Ishikawa (cell line): ENCODE data around the gene ZNF197.

ENCODE experiments used
- CEBPB ChIP-seq: IDR thresholded peaks from 2 replicates; pipeline ENCODE4 v1.6.1; 2012
- EGR1 ChIP-seq: IDR thresholded peaks from 2 replicates; pipeline ENCODE4 v1.6.1; 2012
- TCF12 ChIP-seq: IDR thresholded peaks from 2 replicates; pipeline ENCODE4 v1.6.1; 2012; ENCODE audit warnings: low read depth
- TF ChIP-seq, protein P1 (sequence below): IDR thresholded peaks from 2 replicates; pipeline ENCODE4 v1.6.1; 2012; ENCODE audit warnings: low read depth, mild to moderate bottlenecking

DNA sequence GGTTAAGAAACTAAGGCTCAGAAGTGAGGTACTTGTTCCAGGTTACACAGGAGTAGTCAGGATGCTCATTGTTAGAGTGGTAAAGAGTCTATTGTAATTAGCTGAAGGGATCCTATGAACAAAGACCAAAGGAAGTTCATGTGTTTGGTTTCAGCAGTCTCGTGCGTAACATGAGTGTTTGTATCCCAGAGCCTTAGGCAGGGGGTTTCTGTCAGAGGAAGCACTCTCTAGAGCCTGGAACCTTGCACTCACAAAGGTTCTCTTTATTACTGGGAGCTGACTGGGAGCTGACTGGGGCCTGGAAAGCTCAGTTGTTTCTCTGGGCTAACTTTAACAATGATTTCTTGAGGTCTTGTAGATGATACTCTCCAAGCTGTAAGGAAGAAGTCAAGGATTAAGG is 3.9 kb downstream of the ZNF197 start:
- no peak for TF ChIP-seq TCF12
- TF ChIP-seq, protein P1, sequence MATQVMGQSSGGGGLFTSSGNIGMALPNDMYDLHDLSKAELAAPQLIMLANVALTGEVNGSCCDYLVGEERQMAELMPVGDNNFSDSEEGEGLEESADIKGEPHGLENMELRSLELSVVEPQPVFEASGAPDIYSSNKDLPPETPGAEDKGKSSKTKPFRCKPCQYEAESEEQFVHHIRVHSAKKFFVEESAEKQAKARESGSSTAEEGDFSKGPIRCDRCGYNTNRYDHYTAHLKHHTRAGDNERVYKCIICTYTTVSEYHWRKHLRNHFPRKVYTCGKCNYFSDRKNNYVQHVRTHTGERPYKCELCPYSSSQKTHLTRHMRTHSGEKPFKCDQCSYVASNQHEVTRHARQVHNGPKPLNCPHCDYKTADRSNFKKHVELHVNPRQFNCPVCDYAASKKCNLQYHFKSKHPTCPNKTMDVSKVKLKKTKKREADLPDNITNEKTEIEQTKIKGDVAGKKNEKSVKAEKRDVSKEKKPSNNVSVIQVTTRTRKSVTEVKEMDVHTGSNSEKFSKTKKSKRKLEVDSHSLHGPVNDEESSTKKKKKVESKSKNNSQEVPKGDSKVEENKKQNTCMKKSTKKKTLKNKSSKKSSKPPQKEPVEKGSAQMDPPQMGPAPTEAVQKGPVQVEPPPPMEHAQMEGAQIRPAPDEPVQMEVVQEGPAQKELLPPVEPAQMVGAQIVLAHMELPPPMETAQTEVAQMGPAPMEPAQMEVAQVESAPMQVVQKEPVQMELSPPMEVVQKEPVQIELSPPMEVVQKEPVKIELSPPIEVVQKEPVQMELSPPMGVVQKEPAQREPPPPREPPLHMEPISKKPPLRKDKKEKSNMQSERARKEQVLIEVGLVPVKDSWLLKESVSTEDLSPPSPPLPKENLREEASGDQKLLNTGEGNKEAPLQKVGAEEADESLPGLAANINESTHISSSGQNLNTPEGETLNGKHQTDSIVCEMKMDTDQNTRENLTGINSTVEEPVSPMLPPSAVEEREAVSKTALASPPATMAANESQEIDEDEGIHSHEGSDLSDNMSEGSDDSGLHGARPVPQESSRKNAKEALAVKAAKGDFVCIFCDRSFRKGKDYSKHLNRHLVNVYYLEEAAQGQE, result no peak
- TF ChIP-seq CEBPB, result no peak
- TF ChIP-seq EGR1, result no peak
